ENCODE results near the gene PSENEN. TPM values are rescaled to one million over a fixed set of nuclear protein-coding genes. Genes with fewer than 3 reads are reported as not detected.
A peak's percentile ranks its signal among the peaks of the same experiment; 100 is the strongest.
"Not testable (repeated sequence)": the region's sequence is repeated elsewhere in the genome, so short reads cannot be mapped to it uniquely, and the experiment has no call there.

Gene PSENEN
- total and polyA plus RNA-seq, 2 experiments from 2014 or later, result 39.1 to 106 TPM

DNA sequence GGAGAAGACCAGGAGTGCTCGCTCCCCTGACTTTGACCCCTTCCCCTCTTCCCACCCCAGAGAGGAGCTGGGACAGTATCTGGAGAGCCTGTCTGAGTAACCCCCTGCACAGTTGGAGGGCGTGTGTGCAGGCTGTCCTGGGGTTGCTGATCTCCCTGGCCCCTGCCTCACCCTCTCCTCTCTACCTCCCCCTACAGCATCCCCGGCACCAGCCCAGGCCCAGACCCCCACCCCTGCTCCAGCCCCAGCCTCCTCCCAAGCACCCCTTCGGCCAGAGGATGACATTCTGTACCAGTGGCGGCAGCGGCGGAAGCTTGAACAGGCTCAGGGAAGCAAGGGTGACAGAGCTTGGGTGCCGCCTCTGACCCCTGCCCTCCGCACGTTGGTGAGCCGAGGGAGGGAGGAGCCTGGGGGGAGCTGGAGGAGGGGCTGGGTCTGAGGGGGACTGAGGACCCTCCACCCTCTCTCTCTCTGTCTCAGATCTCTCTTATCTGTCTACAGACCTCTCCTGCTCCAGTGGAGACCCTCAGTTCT, 21.2 kb downstream of the PSENEN start:
- no peak overlapping the region for H3K27ac ChIP-seq
- no peaks in the 10 kb centered on the region for H3K27me3 ChIP-seq
- H3K36me3 ChIP-seq (replicated peaks; ENCODE audit: insufficient read depth, low read depth), result no peaks in the 10 kb centered on the region
- TF ChIP-seq, protein P1, sequence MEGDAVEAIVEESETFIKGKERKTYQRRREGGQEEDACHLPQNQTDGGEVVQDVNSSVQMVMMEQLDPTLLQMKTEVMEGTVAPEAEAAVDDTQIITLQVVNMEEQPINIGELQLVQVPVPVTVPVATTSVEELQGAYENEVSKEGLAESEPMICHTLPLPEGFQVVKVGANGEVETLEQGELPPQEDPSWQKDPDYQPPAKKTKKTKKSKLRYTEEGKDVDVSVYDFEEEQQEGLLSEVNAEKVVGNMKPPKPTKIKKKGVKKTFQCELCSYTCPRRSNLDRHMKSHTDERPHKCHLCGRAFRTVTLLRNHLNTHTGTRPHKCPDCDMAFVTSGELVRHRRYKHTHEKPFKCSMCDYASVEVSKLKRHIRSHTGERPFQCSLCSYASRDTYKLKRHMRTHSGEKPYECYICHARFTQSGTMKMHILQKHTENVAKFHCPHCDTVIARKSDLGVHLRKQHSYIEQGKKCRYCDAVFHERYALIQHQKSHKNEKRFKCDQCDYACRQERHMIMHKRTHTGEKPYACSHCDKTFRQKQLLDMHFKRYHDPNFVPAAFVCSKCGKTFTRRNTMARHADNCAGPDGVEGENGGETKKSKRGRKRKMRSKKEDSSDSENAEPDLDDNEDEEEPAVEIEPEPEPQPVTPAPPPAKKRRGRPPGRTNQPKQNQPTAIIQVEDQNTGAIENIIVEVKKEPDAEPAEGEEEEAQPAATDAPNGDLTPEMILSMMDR (IDR thresholded peaks at IDR 0.05; ENCODE audit: poor library complexity), result no peak
- TF ChIP-seq EZH2 (IDR thresholded peaks at IDR 0.05; ENCODE audit: borderline replicate concordance), result no peak
- TF ChIP-seq EZH2phosphoT487 (IDR thresholded peaks at IDR 0.05; ENCODE audit: low read depth, severe bottlenecking, unreplicated experiment), result no peak
- H3K9me2 ChIP-seq (replicated peaks; ENCODE audit: insufficient read depth), result no peaks in the 10 kb centered on the region
- H3K4me3 ChIP-seq, result no peak overlapping the region
- no peak overlapping the region for H3K4me2 ChIP-seq
- H4K20me1 ChIP-seq (ENCODE audit: insufficient read depth, poor library complexity, severe bottlenecking), result no peaks in the 10 kb centered on the region
- H2AFZ ChIP-seq, result no peak overlapping the region
- no peaks in the 10 kb centered on the region for H3K9me3 ChIP-seq (ENCODE audit: low read depth)
- WGBS (ENCODE audit: low lambda C conversion rate, missing lambda C conversion rate), result 87% methylated on average over 4 of the region's 11 CpGs
- no peaks in the 10 kb centered on the region for H3K4me1 ChIP-seq (ENCODE audit: insufficient read depth)
- H3K79me2 ChIP-seq, result no peaks in the 10 kb centered on the region
- DNase-seq (ENCODE audit: low spot score), result no peak

DNA sequence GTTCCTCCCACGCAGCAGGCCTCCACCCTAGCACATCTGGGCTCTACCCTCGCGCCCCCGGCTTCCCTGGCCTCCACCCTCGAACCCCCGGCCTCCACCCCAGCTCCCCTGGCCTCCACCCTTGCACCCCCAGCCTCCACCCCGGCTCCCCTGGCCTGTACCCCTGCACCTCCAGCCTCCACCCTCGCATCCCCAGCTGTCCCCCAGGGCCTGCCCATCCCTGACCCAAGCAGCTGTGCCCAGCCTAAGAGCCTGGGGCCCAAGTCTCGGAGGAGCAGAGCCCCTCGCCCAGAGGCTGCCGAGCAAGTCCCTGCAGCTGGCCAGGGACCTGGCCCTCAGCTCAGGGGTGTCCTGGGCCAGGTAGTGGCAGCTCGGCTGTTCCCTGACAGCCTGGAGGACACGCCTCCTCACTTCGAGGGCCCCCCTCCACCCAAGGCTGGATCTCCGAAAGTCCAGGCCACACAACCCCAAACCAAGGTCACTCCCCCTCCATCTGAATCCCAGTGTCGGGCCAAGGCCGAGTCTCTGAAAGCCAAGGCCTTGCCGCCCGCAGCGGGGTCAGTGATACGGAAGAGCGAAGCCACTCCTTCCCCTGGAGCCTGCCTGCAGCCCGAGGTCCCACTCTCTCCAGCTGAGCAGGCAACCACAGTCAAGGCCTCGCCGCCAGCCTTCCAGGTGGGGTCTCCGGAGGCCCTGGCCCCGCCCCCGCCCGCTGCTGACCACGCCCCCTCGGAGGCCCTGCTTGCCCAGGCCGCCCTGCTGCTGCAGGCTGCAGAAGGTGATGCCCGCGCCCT, 22.0 kb downstream of the PSENEN start:
- Histone ChIP-seq H3K27me3 (no peaks in the 10 kb centered on the region), H3K4me2 (no peak overlapping the region), H3K9me3 (ENCODE audit: low read depth) (no peaks in the 10 kb centered on the region), H3K36me3 (replicated peaks; ENCODE audit: insufficient read depth, low read depth) (no peaks in the 10 kb centered on the region), H4K20me1 (ENCODE audit: insufficient read depth, poor library complexity, severe bottlenecking) (no peaks in the 10 kb centered on the region), H2AFZ (no peak overlapping the region), H3K4me3 (no peak overlapping the region), H3K9me2 (replicated peaks; ENCODE audit: insufficient read depth) (no peaks in the 10 kb centered on the region), H3K27ac (no peak overlapping the region), H3K79me2 (no peaks in the 10 kb centered on the region), H3K4me1 (ENCODE audit: insufficient read depth) (no peaks in the 10 kb centered on the region)
- DNase-seq (ENCODE audit: low spot score), result peak; percentile 46
- 53% methylated on average over 30 of the region's 34 CpGs for WGBS (ENCODE audit: low lambda C conversion rate, missing lambda C conversion rate)
- TF ChIP-seq EZH2phosphoT487 (IDR thresholded peaks at IDR 0.05; ENCODE audit: low read depth, severe bottlenecking, unreplicated experiment) (no peak), EZH2 (IDR thresholded peaks at IDR 0.05; ENCODE audit: borderline replicate concordance) (no peak)
- TF ChIP-seq, protein P1 (IDR thresholded peaks at IDR 0.05; ENCODE audit: poor library complexity), result no peak

DNA sequence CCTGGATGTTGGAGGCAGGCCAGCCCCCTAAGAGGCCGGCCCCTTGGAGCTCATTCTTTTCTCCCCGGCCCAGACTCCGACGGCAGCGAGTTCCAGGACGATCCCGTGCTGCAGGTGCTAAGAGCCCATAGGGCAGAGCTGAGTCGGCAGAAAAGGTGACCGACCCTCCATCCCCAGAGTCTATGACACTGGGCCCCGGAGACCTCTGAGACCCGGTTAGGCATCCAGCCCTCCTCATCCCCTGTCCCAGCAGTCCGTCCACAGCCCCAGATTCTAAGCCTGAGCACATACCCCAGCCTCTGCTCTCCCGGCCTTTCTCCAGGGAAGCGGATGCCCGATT, 22.6 kb downstream of the PSENEN start:
- H3K36me3 ChIP-seq (replicated peaks; ENCODE audit: insufficient read depth, low read depth), result no peaks in the 10 kb centered on the region

DNA sequence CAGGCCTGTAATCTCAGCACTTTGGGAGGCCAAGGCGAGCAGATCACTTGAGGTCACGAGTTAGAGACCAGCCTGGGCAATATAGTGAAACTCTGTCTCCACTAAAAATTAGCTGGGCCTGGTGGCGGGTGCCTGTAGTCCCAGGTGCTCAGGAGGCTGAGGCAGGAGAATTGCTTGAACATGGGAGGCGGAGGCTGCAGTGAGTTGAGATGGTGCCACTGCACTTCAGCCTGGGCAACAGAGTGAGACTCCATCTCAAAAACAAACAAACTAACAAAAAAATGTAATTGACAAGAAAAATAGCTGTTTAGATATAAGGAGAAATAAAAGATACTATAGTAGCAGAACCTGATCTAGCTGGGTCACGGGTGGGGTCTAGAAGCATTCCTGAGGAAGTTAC, 26.9 kb downstream of the PSENEN start:
- not testable (repeated sequence) for H3K27ac ChIP-seq; H3K4me3 ChIP-seq; H4K20me1 ChIP-seq (ENCODE audit: insufficient read depth, poor library complexity, severe bottlenecking); H2AFZ ChIP-seq; H3K9me2 ChIP-seq (replicated peaks; ENCODE audit: insufficient read depth); H3K9me3 ChIP-seq (ENCODE audit: low read depth); H3K79me2 ChIP-seq; H3K4me2 ChIP-seq; DNase-seq (ENCODE audit: low spot score); H3K27me3 ChIP-seq; H3K36me3 ChIP-seq (replicated peaks; ENCODE audit: insufficient read depth, low read depth)
- H3K4me1 ChIP-seq (ENCODE audit: insufficient read depth), result peaks cover 10% of the 10 kb centered on the region
- 93% methylated on average over 5 of the region's 5 CpGs for WGBS (ENCODE audit: low lambda C conversion rate, missing lambda C conversion rate)

More for the DNA sequence above, 22.6 kb downstream of the PSENEN start:
- H4K20me1 ChIP-seq (ENCODE audit: insufficient read depth, poor library complexity, severe bottlenecking), result no peaks in the 10 kb centered on the region
- no peak overlapping the region for H3K4me3 ChIP-seq
- no peaks in the 10 kb centered on the region for H3K79me2 ChIP-seq
- no peak overlapping the region for H2AFZ ChIP-seq
- H3K27ac ChIP-seq, result no peak overlapping the region
- WGBS (ENCODE audit: low lambda C conversion rate, missing lambda C conversion rate), result 77% methylated on average over 15 of the region's 15 CpGs
- no peak overlapping the region for H3K4me2 ChIP-seq
- TF ChIP-seq EZH2 (IDR thresholded peaks at IDR 0.05; ENCODE audit: borderline replicate concordance), result no peak
- TF ChIP-seq EZH2phosphoT487 (IDR thresholded peaks at IDR 0.05; ENCODE audit: low read depth, severe bottlenecking, unreplicated experiment), result no peak
- TF ChIP-seq, protein P1 (IDR thresholded peaks at IDR 0.05; ENCODE audit: poor library complexity), result no peak
- no peak for DNase-seq (ENCODE audit: low spot score)
- no peaks in the 10 kb centered on the region for H3K9me3 ChIP-seq (ENCODE audit: low read depth)
- no peaks in the 10 kb centered on the region for H3K9me2 ChIP-seq (replicated peaks; ENCODE audit: insufficient read depth)
- H3K27me3 ChIP-seq, result no peaks in the 10 kb centered on the region
- no peaks in the 10 kb centered on the region for H3K4me1 ChIP-seq (ENCODE audit: insufficient read depth)
